Ecto neural progenitor cell (in vitro differentiated cells): ENCODE data around the gene PIGR.

Experiments used
- DNase-seq: peaks from one replicate; pipeline ENCODE4 v3.0.0-alpha.2; 2018; ENCODE audit warnings: low spot score

PIGR gene

DNA sequence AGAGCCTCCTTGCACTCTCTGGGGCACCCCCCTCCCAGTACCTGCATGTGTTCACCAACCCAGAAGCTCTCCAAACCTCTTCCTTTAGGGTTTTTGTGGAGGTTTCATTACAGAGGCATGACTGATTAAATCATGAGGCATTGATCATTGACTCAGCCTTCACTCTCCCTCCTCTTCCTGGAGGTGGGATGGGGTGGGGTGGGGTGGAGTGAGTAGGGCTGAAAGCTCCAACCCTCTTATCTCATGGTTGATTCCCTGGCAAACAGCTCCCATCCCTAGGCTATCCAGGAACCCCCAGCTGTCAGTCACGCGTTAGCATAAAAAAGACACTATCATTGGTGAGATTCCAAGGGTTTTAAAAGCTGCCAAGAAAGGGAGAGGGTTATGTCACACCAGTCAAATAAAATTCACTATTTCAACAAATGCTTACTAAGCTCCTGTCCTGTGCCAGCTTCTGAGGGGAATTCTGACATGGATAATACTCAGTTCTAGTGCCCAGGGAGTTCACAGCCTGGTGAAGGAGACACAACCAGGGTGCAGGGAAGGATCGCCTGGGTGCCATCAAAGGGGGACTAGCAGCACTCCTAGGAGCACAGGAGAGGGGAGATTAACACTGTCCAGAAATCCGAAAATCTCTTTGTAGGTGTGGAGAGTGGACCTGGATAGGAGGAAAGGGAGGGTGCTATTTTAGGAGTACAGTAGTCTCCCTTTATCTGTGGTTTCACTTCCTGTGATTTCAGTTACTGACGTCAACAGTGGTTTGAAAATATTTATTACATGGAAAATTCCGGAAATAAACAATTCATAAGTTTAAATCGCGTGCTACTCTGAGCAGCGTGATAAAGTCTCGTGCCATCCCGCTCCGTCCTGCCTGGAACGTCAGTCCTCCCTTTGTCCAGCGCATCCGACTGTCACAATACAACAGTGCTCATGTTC is 55.9 kb downstream of the PIGR start:
- no peak for DNase-seq

DNA sequence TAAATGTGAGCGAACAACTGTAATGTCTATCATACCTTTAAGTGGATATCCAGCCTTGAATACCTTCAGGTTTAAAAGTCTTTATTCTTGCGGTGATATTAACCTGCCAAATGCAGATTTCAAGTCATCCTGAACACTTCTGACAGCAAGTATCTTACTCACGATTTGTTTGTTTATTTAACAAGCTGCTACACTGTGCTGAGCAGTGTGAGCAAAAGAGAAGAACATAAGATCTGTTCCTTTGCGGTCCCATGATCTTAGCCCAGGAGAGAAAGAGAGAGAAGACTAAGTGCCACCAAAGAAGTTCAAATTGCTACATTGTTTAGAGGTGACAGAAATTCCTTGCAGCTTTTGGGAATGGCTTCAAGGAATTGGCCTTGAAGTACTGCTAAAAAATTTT is 58.6 kb downstream of the PIGR start:
- DNase-seq, result no peak

DNA sequence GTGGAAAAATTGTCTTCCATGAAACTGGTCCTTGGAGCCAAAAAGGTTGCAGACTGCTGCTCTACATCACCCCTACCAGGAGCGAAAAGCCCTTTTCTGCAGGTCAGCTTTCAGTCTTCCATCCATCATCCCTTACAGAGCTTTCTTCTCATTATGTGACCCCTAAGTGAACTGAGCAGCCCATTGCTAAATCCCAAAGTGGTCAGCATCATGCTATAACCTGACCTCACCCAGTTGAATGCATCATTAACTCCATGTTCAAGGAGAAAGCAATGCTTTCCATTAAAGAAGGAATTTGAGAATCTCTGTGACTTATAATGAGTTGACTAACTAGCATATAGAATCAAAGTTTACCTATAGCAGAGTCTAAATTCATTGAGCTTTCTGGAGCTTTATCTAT is 59.4 kb downstream of the PIGR start:
- no peak for DNase-seq

DNA sequence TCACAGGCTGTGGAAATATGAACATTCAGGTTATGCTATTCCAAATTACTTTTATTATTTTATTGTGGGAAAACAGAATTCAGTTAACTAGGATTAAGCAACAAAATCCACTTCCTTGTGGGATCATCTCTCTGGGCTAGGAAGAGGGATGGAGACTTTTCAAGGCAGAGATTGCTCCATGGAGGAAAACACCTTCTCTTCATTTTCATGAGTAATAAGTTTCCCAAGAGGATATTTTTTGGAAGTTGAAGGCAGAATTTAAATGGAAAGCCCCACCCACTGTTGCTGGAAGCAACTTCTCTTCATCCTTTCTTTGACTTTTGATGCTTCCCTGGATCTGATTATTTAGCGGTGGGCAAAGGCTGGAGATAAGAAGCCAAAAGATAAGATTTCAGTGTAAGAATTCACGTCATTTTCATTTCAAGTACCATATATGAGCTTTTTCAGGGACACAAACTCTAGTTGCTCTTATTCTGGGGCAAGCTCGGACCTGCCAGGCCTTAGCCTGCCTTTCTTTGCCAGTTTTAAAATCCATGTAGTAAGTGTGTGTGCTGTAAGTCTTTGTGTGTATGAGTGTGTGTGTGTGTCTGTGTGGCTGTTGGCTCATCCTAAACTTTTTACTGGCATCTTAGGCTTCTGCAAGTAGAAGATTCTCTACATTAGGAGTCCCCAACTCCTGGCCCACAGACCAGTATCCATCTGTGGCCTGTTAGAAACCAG is 60.8 kb downstream of the PIGR start:
- no peak for DNase-seq

DNA sequence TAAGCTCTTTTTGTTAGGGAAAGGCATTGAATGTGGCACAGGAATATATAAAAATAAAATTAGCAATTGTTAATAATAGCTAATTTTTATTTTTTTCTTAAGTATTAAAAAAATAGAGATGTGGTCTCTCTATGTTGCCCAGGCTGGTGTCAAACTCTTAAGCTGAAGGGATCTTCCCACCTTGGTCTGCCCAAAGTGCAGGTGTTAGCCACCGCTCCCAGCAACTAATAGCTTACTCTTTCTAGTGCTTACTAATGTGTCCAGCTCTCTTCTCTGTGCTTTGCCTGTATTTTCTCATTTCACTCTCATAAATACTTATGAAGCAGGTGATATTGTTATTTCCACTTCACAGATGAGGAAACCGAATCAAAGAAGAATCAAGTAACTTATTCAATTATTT is 62.4 kb downstream of the PIGR start:
- no peak for DNase-seq

DNA sequence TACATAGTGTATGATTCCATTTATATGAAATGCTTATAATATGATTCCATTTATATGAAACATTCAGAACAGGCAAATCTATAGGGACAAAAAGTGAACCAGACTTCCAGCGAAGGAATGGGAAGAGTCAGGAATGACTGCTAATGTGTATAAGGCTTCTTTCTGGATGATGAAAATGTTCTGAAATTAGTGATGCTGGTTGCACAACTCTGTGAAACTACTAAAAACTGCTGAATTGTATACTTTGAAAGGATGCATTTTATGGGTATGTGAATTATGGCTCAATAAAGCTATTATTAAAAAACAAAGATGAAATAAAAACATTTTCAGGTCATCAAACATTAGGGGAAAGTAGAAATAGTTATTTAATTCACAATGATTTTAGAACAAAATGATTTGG is 63.1 kb downstream of the PIGR start:
- DNase-seq, result no peak

DNA sequence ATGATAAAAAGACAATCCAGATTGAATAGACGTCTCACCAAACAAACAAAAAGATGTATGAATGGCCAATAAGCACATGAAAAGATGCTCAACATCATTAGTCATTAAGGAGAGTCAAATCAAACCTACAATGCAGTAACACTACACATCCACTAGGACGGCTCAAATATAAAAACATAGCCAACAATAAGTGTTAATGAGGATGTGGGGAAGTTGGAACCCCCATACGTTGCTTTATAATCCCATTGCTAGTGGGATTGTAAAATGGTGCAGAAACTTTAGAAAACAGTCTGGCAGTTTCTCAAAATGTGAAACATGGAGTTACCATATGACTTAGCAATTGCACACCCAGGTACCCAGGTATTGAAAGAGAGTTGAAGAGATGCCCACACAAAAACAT is 63.7 kb downstream of the PIGR start:
- DNase-seq, result no peak

DNA sequence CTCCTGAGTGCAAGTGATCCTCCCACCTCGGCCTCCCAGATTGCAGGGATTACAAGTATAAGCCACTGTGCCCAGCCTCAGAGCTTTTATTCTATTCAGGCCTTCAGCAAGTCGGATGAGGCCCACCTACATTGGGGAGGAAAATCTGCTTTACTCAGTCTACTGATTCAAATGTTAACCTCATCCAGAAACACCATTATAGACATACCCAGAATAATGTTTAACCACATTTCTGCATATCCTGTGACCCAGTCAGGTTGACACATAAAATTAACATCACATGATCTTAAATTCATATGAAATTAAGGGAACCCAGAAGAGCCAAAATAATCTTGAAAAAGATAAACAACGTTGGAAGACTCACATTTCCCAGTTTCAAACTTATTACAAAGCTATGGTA is 66.0 kb downstream of the PIGR start:
- no peak for DNase-seq
